Trophoblast cell (in vitro differentiated cells and primary cell): Measurements from ENCODE around the gene PIP5KL1.

Experiments used
- DNase-seq, 2 donors: peaks; one replicate each; pipeline ENCODE4 v3.0.0-alpha.2; 2016
- H2AFZ ChIP-seq: 2 replicates; pipeline ENCODE4 v1.6.1; 2013; ENCODE audit warnings: low read length, moderate library complexity, mild to moderate bottlenecking; ENCODE audit not compliant: insufficient read depth, poor library complexity
- H2AK5ac ChIP-seq: 2 replicates; pipeline ENCODE4 v1.6.1; 2013; ENCODE audit warnings: mild to moderate bottlenecking, low read length
- H2BK120ac ChIP-seq: 2 replicates; pipeline ENCODE4 v1.6.1; 2013; ENCODE audit warnings: low read length, mild to moderate bottlenecking, moderate library complexity; ENCODE audit not compliant: insufficient read depth, poor library complexity
- H2BK12ac ChIP-seq: 2 replicates; pipeline ENCODE4 v1.6.1; 2013; ENCODE audit warnings: mild to moderate bottlenecking, low read length, moderate library complexity
- H2BK5ac ChIP-seq: 2 replicates; pipeline ENCODE4 v1.6.1; 2013; ENCODE audit warnings: low read length, low read depth, moderate library complexity, mild to moderate bottlenecking; ENCODE audit not compliant: poor library complexity
- H3K14ac ChIP-seq: 2 replicates; pipeline ENCODE4 v1.6.1; 2013; ENCODE audit warnings: mild to moderate bottlenecking, low read length
- H3K18ac ChIP-seq: 2 replicates; pipeline ENCODE4 v1.6.1; 2013; ENCODE audit warnings: mild to moderate bottlenecking, low read length
- H3K23ac ChIP-seq: 2 replicates; pipeline ENCODE4 v1.6.1; 2013; ENCODE audit warnings: low read length
- H3K27ac ChIP-seq: 2 replicates; pipeline ENCODE4 v1.5.1; 2013; ENCODE audit warnings: low read depth, mild to moderate bottlenecking, inconsistent platforms, low read length, moderate library complexity
- H3K27me3 ChIP-seq: 2 replicates; pipeline ENCODE4 v1.6.1; 2013; ENCODE audit warnings: inconsistent platforms, mild to moderate bottlenecking, low read length, moderate library complexity; ENCODE audit not compliant: insufficient read depth
- H3K36me3 ChIP-seq, 2 experiments: 1 replicate in 1 of 2; 2 replicates in 1 of 2; pipeline ENCODE4 v1.6.1; 2013; ENCODE audit warnings: low read length in 2 of 2, mild to moderate bottlenecking in 2 of 2, moderate library complexity in 1 of 2; ENCODE audit not compliant: insufficient read depth in 2 of 2, control insufficient read depth in 1 of 2
- H3K4ac ChIP-seq: 2 replicates; pipeline ENCODE4 v1.6.1; 2013; ENCODE audit warnings: low read depth, mild to moderate bottlenecking, low read length, moderate library complexity
- H3K4me1 ChIP-seq, 2 experiments: 1 replicate in 1 of 2; 2 replicates in 1 of 2; pipeline ENCODE4 v1.6.1; 2013; ENCODE audit warnings: low read length in 2 of 2, mild to moderate bottlenecking in 2 of 2, moderate library complexity in 1 of 2; ENCODE audit not compliant: insufficient read depth in 2 of 2, control insufficient read depth in 1 of 2
- H3K4me2 ChIP-seq: 2 replicates; pipeline ENCODE4 v1.6.1; 2013; ENCODE audit warnings: inconsistent platforms, mild to moderate bottlenecking, low read length, moderate library complexity
- H3K4me3 ChIP-seq: 2 replicates; pipeline ENCODE4 v1.5.1; 2013; ENCODE audit warnings: mild to moderate bottlenecking, low read depth, low read length, inconsistent platforms
- H3K79me1 ChIP-seq: one replicate; pipeline ENCODE4 v1.6.1; 2013; ENCODE audit warnings: low read length
- H3K79me2 ChIP-seq: 2 replicates; pipeline ENCODE4 v1.6.1; 2013; ENCODE audit warnings: low read length, mild to moderate bottlenecking; ENCODE audit not compliant: control insufficient read depth, insufficient read depth, poor library complexity
- H3K9ac ChIP-seq: 2 replicates; pipeline ENCODE4 v1.6.1; 2013; ENCODE audit warnings: mild to moderate bottlenecking, low read length
- H3K9me3 ChIP-seq: 2 replicates; pipeline ENCODE4 v1.6.1; 2013; ENCODE audit warnings: low read depth, mild to moderate bottlenecking, control low read depth, inconsistent platforms, low read length; ENCODE audit not compliant: insufficient read depth
- H4K12ac ChIP-seq: 2 replicates; pipeline ENCODE4 v1.6.1; 2013; ENCODE audit warnings: low read depth, mild to moderate bottlenecking, low read length, moderate library complexity
- H4K8ac ChIP-seq: 2 replicates; pipeline ENCODE4 v1.6.1; 2013; ENCODE audit warnings: low read depth, mild to moderate bottlenecking, low read length, moderate library complexity
- H4K91ac ChIP-seq: one replicate; pipeline ENCODE4 v1.6.1; 2013; ENCODE audit warnings: low read depth, mild to moderate bottlenecking, low read length, moderate library complexity
- WGBS: extraction: QIAGEN DNeasy Blood & Tissue Kit; methylation state at CpG from one replicate; pipeline ENCODE4 v1.1.7; 2013; ENCODE audit warnings: missing lambda C conversion rate; ENCODE audit not compliant: insufficient read length, insufficient coverage; ENCODE audit errors: extremely low coverage; 5-methylcytosine and 5-hydroxymethylcytosine counted together

The PIP5KL1 gene

GRCh38 chr9:127871531-127871930, 59.0 kb downstream of the PIP5KL1 start:
- H3K18ac ChIP-seq, result no peak overlapping the region
- no peaks in the 10 kb centered on the region for H3K79me2 ChIP-seq
- no peak overlapping the region for H3K14ac ChIP-seq
- no peak overlapping the region for H4K12ac ChIP-seq
- peaks cover 33 to 34% of the 10 kb centered on the region in 2 experiments for H3K4me1 ChIP-seq
- H3K9ac ChIP-seq, result no peak overlapping the region
- H4K91ac ChIP-seq, result no peak overlapping the region
- H3K4ac ChIP-seq, result no peak overlapping the region
- peaks cover 2% of the 10 kb centered on the region for H3K9me3 ChIP-seq
- no peak overlapping the region for H2BK5ac ChIP-seq
- no peak overlapping the region for H2BK12ac ChIP-seq
- H2BK120ac ChIP-seq, result no peak overlapping the region
- no peaks in the 10 kb centered on the region for H3K27me3 ChIP-seq
- peaks cover 24% of the 10 kb centered on the region for H3K79me1 ChIP-seq
- H2AFZ ChIP-seq, result no peak overlapping the region
- peaks cover 9 to 14% of the 10 kb centered on the region in 2 experiments for H3K36me3 ChIP-seq
- no peak overlapping the region for H3K23ac ChIP-seq
- H3K4me2 ChIP-seq, result no peak overlapping the region
- no CpG with 5 or more reads among the region's 9 CpGs for WGBS
- no peak overlapping the region for H3K4me3 ChIP-seq
- no peak for DNase-seq
- no peak overlapping the region for H2AK5ac ChIP-seq
- no peak overlapping the region for H4K8ac ChIP-seq
- H3K27ac ChIP-seq, result no peak overlapping the region

GRCh38 chr9:127870887-127871286, 59.7 kb downstream of the PIP5KL1 start:
- Histone ChIP-seq H2BK12ac (no peak overlapping the region), H3K4me1 (peaks cover 28 to 29% of the 10 kb centered on the region in 2 experiments), H4K8ac (no peak overlapping the region), H2AFZ (no peak overlapping the region), H3K79me2 (no peaks in the 10 kb centered on the region), H4K91ac (no peak overlapping the region), H3K4ac (no peak overlapping the region), H3K14ac (no peak overlapping the region), H2AK5ac (no peak overlapping the region), H4K12ac (no peak overlapping the region), H3K23ac (no peak overlapping the region), H3K4me3 (no peak overlapping the region), H3K9me3 (peaks cover 2% of the 10 kb centered on the region), H2BK120ac (no peak overlapping the region), H3K27ac (no peak overlapping the region), H3K18ac (no peak overlapping the region), H3K4me2 (no peak overlapping the region), H2BK5ac (no peak overlapping the region), H3K36me3 (peaks cover 11 to 14% of the 10 kb centered on the region in 2 experiments), H3K9ac (no peak overlapping the region), H3K79me1 (peaks cover 24% of the 10 kb centered on the region), H3K27me3 (no peaks in the 10 kb centered on the region)
- no CpG with 5 or more reads among the region's 12 CpGs for WGBS
- DNase-seq, result no peak
